Measurements from ENCODE around the gene PRPF8. TPM values are rescaled to one million over a fixed set of nuclear protein-coding genes. Genes with fewer than 3 reads are reported as not detected.

Gene PRPF8
- total and polyA plus RNA-seq, 2 of the 13 experiments (the other 11 are each of a cell fraction or from before 2014, with no cell fraction given) = 112 to 179 TPM

- TF ChIP-seq, protein P1, sequence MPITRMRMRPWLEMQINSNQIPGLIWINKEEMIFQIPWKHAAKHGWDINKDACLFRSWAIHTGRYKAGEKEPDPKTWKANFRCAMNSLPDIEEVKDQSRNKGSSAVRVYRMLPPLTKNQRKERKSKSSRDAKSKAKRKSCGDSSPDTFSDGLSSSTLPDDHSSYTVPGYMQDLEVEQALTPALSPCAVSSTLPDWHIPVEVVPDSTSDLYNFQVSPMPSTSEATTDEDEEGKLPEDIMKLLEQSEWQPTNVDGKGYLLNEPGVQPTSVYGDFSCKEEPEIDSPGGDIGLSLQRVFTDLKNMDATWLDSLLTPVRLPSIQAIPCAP (CRISPR knock-in tag; IDR thresholded peaks at IDR 0.05; ENCODE audit: low read depth) = no peak
- TF ChIP-seq ZNF790 (CRISPR knock-in tag; IDR thresholded peaks at IDR 0.05; ENCODE audit: borderline replicate concordance) (peak; percentile 79; the same call in 1 of the 2 replicates), BATF2 (CRISPR knock-in tag; IDR thresholded peaks at IDR 0.05) (0 out of 2 replicates have a peak, but pooled peaks have one; percentile 51), NAIF1 (CRISPR knock-in tag; IDR thresholded peaks at IDR 0.05; ENCODE audit: borderline replicate concordance) (no peak), CHCHD3 (CRISPR knock-in tag; IDR thresholded peaks at IDR 0.05) (no peak), PAWR (CRISPR knock-in tag; IDR thresholded peaks at IDR 0.05; ENCODE audit: borderline replicate concordance) (no peak), TSC22D2 (CRISPR knock-in tag; IDR thresholded peaks at IDR 0.05; ENCODE audit: borderline replicate concordance) (0 out of 2 replicates have a peak, but pooled peaks have one; percentile 39), ZNF678 (CRISPR knock-in tag; IDR thresholded peaks at IDR 0.05) (peak; percentile 68; the same call in 1 of the 2 replicates), ZNF225 (CRISPR knock-in tag; IDR thresholded peaks at IDR 0.05) (no peak), ZEB1 (IDR thresholded peaks at IDR 0.05; ENCODE audit: insufficient replicate concordance, low read depth) (no peak), MIXL1 (CRISPR knock-in tag; IDR thresholded peaks at IDR 0.05) (no peak), FOXA1 (IDR thresholded peaks at IDR 0.05) (no peak), FOXA1 (CRISPR knock-in tag; IDR thresholded peaks at IDR 0.05) (no peak), ZNF841 (CRISPR knock-in tag; IDR thresholded peaks at IDR 0.05; ENCODE audit: borderline replicate concordance) (no peak), ARNTL (CRISPR knock-in tag; IDR thresholded peaks at IDR 0.05) (no peak), KLF12 (CRISPR knock-in tag; IDR thresholded peaks at IDR 0.05; ENCODE audit: borderline replicate concordance) (no peak), KDM5B (CRISPR knock-in tag; IDR thresholded peaks at IDR 0.05; ENCODE audit: borderline replicate concordance) (peak; percentile 85), ZNF496 (CRISPR knock-in tag; IDR thresholded peaks at IDR 0.05; ENCODE audit: insufficient replicate concordance) (no peak), ZNF18 (CRISPR knock-in tag; IDR thresholded peaks at IDR 0.05; ENCODE audit: insufficient replicate concordance) (no peak)
- TF ChIP-seq, protein P2, sequence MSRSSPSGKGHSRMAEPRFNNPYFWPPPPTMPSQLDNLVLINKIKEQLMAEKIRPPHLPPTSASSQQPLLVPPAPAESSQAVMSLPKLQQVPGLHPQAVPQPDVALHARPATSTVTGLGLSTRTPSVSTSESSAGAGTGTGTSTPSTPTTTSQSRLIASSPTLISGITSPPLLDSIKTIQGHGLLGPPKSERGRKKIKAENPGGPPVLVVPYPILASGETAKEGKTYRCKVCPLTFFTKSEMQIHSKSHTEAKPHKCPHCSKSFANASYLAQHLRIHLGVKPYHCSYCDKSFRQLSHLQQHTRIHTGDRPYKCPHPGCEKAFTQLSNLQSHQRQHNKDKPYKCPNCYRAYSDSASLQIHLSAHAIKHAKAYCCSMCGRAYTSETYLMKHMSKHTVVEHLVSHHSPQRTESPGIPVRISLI (CRISPR knock-in tag; IDR thresholded peaks at IDR 0.05; ENCODE audit: borderline replicate concordance) = no peak
- TF ChIP-seq, protein P3, sequence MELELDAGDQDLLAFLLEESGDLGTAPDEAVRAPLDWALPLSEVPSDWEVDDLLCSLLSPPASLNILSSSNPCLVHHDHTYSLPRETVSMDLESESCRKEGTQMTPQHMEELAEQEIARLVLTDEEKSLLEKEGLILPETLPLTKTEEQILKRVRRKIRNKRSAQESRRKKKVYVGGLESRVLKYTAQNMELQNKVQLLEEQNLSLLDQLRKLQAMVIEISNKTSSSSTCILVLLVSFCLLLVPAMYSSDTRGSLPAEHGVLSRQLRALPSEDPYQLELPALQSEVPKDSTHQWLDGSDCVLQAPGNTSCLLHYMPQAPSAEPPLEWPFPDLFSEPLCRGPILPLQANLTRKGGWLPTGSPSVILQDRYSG (CRISPR knock-in tag; IDR thresholded peaks at IDR 0.05) = no peak
Measured at GRCh38 chr17:1724869-1725641, 40.4 kb upstream of the PRPF8 start (continued).
